Nephron progenitor cell (in vitro differentiated cells): Measurements from ENCODE around the gene JCAD.
"Not testable (repeated sequence)": the region's sequence is repeated elsewhere in the genome, so short reads cannot be mapped to it uniquely, and the experiment has no call there.

Source experiments
- DNase-seq: peaks from one replicate; pipeline ENCODE4 v3.0.0; 2021
- H3K27ac Mint-ChIP-seq: 2 replicates; pipeline ENCODE4 v1.8.0; 2021; ENCODE audit warnings: mild to moderate bottlenecking, moderate library complexity, mixed read lengths
- H3K27me3 Mint-ChIP-seq: 2 replicates; pipeline ENCODE4 v1.8.0; 2021; ENCODE audit warnings: mild to moderate bottlenecking, low read depth, mixed read lengths; ENCODE audit not compliant: poor library complexity
- H3K36me3 Mint-ChIP-seq: 2 replicates; pipeline ENCODE4 v1.8.0; 2021; ENCODE audit warnings: low read depth, mixed read lengths
- H3K4me1 Mint-ChIP-seq: 2 replicates; pipeline ENCODE4 v1.8.0; 2021; ENCODE audit warnings: mixed read lengths
- H3K4me3 Mint-ChIP-seq: 2 replicates; pipeline ENCODE4 v1.8.0; 2021; ENCODE audit warnings: mild to moderate bottlenecking, moderate library complexity, mixed read lengths
- H3K9me3 Mint-ChIP-seq: 2 replicates; pipeline ENCODE4 v1.8.0; 2021; ENCODE audit warnings: mild to moderate bottlenecking, moderate library complexity, mixed read lengths
- CTCF ChIP-seq: fragments of 200-600 bp; sonication (generic); IDR thresholded peaks from 2 replicates; pipeline ENCODE4 v1.5.0; 2021; ENCODE audit warnings: antibody characterized with exemption

JCAD gene

GRCh38 chr10:30059209-30060107, at the start of gene JCAD:
JCAD (minus strand) TSS chr10:30059586; CDS start chr10:30047812, 11,774 bp downstream.
- peak within 1 kb of the TSS; percentile 84 for H3K4me3 Mint-ChIP-seq
- H3K27me3 Mint-ChIP-seq: peaks cover 35% of the 10 kb centered on the region
- DNase-seq: peak; percentile 94
- no peaks in the 10 kb centered on the region for H3K36me3 Mint-ChIP-seq
- peaks cover 48% of the 10 kb centered on the region for H3K4me1 Mint-ChIP-seq
- H3K9me3 Mint-ChIP-seq: no peaks in the 10 kb centered on the region
- H3K27ac Mint-ChIP-seq: peak within 1 kb of the TSS; percentile 5
- no peak for TF ChIP-seq CTCF

- Mint-ChIP-seq H3K9me3 (no peaks in the 10 kb centered on the region), H3K27ac (no peak overlapping the region), H3K27me3 (peaks cover 8% of the 10 kb centered on the region), H3K4me1 (no peaks in the 10 kb centered on the region), H3K36me3 (no peaks in the 10 kb centered on the region), H3K4me3 (no peak overlapping the region)
- no peak for DNase-seq
- no peak for TF ChIP-seq CTCF
Observed at GRCh38 chr10:30106987-30107386, 47.6 kb upstream of the JCAD start.

GRCh38 chr10:30103595-30104320, 44.4 kb upstream of the JCAD start:
- H3K36me3 Mint-ChIP-seq: no peaks in the 10 kb centered on the region
- no peak for TF ChIP-seq CTCF
- no peaks in the 10 kb centered on the region for H3K9me3 Mint-ChIP-seq
- no peak for DNase-seq
- peak overlapping the region; percentile 17 for H3K27ac Mint-ChIP-seq
- H3K4me3 Mint-ChIP-seq: no peak overlapping the region
- H3K4me1 Mint-ChIP-seq: no peaks in the 10 kb centered on the region
- H3K27me3 Mint-ChIP-seq: peaks cover 12% of the 10 kb centered on the region

- not testable (repeated sequence) for H3K4me1 Mint-ChIP-seq, H3K27me3 Mint-ChIP-seq, DNase-seq, H3K9me3 Mint-ChIP-seq, H3K27ac Mint-ChIP-seq, H3K36me3 Mint-ChIP-seq, H3K4me3 Mint-ChIP-seq
Observed at GRCh38 chr10:30099706-30100105, 40.3 kb upstream of the JCAD start.

GRCh38 chr10:30099101-30099500, 39.7 kb upstream of the JCAD start:
- Mint-ChIP-seq H3K9me3 (no peaks in the 10 kb centered on the region), H3K4me1 (no peaks in the 10 kb centered on the region), H3K27ac (no peak overlapping the region), H3K4me3 (no peak overlapping the region), H3K36me3 (no peaks in the 10 kb centered on the region), H3K27me3 (peaks cover 12% of the 10 kb centered on the region)
- no peak for TF ChIP-seq CTCF
- no peak for DNase-seq

GRCh38 chr10:30098629-30099028, 39.2 kb upstream of the JCAD start:
- DNase-seq: no peak
- Mint-ChIP-seq H3K36me3 (no peaks in the 10 kb centered on the region), H3K4me1 (no peaks in the 10 kb centered on the region), H3K4me3 (no peak overlapping the region), H3K27ac (no peak overlapping the region), H3K9me3 (no peaks in the 10 kb centered on the region), H3K27me3 (peaks cover 9% of the 10 kb centered on the region)
- no peak for TF ChIP-seq CTCF
